Heart right ventricle (tissue), 16 donors: ENCODE measurements around the gene ARHGEF10L. TPM values are rescaled to one million over a fixed set of nuclear protein-coding genes. Genes with fewer than 3 reads are reported as not detected.

Source experiments
- ATAC-seq, 8 donors: fragments of 200-7000 bp; cut with Tn5 transposase; one replicate each; pipeline ENCODE4 v1.9.1; 2020; ENCODE audit warnings: mild to moderate bottlenecking in 8 of 8, moderate library complexity in 8 of 8, moderate number of reproducible peaks in 1 of 8
- DNase-seq, 2 donors: peaks; one replicate each; pipeline ENCODE4 v3.0.0-alpha.2; 2020
- H3K27ac ChIP-seq, 10 donors: fragments of 200-600 bp; sonication (generic) in 2 of 10; one replicate each; pipeline versions ENCODE4 v1.5.0 to v1.8.0; 2020 to 2022; ENCODE audit warnings: mild to moderate bottlenecking in 3 of 10
- H3K27me3 ChIP-seq, 7 donors: fragments of 200-600 bp; one replicate each; pipeline ENCODE4 v1.8.0; 2021 to 2022; ENCODE audit warnings: mild to moderate bottlenecking in 2 of 7
- H3K36me3 ChIP-seq, 9 donors: fragments of 200-600 bp; sonication (generic) in 1 of 9; one replicate each; pipeline versions ENCODE4 v1.5.0 to v1.8.0; 2020 to 2022; ENCODE audit warnings: mild to moderate bottlenecking in 2 of 9
- H3K4me1 ChIP-seq, 9 donors: fragments of 200-600 bp; sonication (generic) in 1 of 9; one replicate each; pipeline versions ENCODE4 v1.5.0 to v1.8.0; 2020 to 2022; ENCODE audit warnings: mild to moderate bottlenecking in 4 of 9
- H3K4me3 ChIP-seq, 10 donors: fragments of 200-600 bp; sonication (generic) in 2 of 10; one replicate each; pipeline versions ENCODE4 v1.5.0 to v1.8.0; 2020 to 2022; ENCODE audit warnings: mild to moderate bottlenecking in 7 of 10, moderate library complexity in 2 of 10
- H3K9me3 ChIP-seq, 11 donors: fragments of 200-600 bp in 10 of 11; sonication (generic) in 2 of 11; one replicate each; pipeline versions ENCODE4 v1.5.0 to v1.8.0; 2013 to 2022; ENCODE audit warnings: mild to moderate bottlenecking in 2 of 11, control low read depth in 1 of 11, moderate library complexity in 1 of 11
- WGBS, 2 donors: extraction: QIAGEN DNeasy Blood & Tissue Kit; methylation state at CpG; one replicate each; pipeline ENCODE4 v1.1.7; 2013; ENCODE audit warnings: inconsistent platforms in 1 of 2; 5-methylcytosine and 5-hydroxymethylcytosine counted together
- intact Hi-C, 10 donors: fragments of 100-400 bp; cut with DNase I; formaldehyde crosslinking; loops; one replicate each; pipeline versions ENCODE4 v1.11.1 to v1.14.2; 2022
- polyA plus RNA-seq, 2 donors: library from polyadenylated mRNA; stranded (reverse); fragments of 200-250 nt; gene quantifications; one replicate each; pipeline ENCODE4 v1.2.3, GENCODE V29; 2013
- total RNA-seq, 10 donors: library from RNA; stranded (reverse); fragmentation: NEBNext Ultra II Directional in 3 of 10; extraction: Animal tissue kit (Norgen Biotek cat#: 25700) in 3 of 10; gene quantifications; one replicate each; pipeline versions ENCODE4 v1.2.1 to v1.2.4, GENCODE V29; 2021 to 2023
- TF ChIP-seq, protein P1 (sequence below), 9 donors: fragments of 200-600 bp; sonication (generic) in 2 of 9; IDR thresholded peaks; one replicate each; pipeline versions ENCODE4 v1.5.0 to v1.8.0; 2021 to 2022; ENCODE audit warnings: antibody characterized with exemption in 9 of 9, mild to moderate bottlenecking in 5 of 9, moderate library complexity in 1 of 9
- donor health status: Arrhythmogenic right ventricular cardiomyopathy.
- donor health status: ischemic (EF 13 %, LVEDD 7.1; RV severe dilation, severe dysfunction).
- donor health status: healthy with polysubstance abuse.
- donor health status: DM: no; HTN: yes; CAD: no.
- donor health status: DM: no; HTN: no; CAD: no.
- donor health status: ischemic (EF 25% LVEDD 6.9; RV normal size, moderate dysfunction).
- donor health status: ischemic (EF 25% LVEDD 5.7; RV mildly dilated, moderate dysfunction).
- donor health status: healthy.
- donor health status: DM: yes; HTN: yes; CAD: no.
- donor health status: Ischemic cardiomyopathy.
- donor health status: ischemic (EF 35%, LVEDD 5.7; RV mildly dilated, moderate dysfunction).
- donor health status: nonischemic (EF 11% LVEDD 7.7; RV severe dilation, severe dysfunction).
- donor health status: DM: yes; HTN: yes; CAD: no.
- donor health status: PGD.
- donor health status: ischemic (EF 29% LVEDD 5.4; RV normal size, mild dysfunction).
- donor health status: nonischemic (EF 23%, LVEDD 6.1; RV moderate dilation, normal function).

ARHGEF10L gene
- total and polyA plus RNA-seq, 12 donors = 45.4 to 68.4 (median 50.6) TPM

DNA sequence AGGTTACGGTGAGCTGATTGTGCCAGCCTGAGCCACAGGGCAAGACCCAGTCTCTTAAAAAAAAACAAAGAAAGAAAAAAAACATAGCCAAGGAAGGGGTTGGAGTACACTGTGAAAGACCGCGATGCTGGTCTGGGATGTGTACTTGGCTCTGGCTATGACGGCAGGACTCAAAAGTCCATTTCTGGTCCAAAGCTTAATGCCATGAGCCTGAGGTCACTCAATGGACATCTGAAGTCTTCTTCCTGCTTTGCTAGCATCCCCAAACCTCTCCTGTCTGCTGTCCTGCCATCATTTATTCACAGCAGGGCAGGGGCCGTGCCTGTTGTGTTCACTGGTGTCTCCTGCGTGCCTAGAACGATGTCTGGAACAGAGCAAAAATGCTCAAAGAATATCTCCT is 1.5 kb upstream of the ARHGEF10L start:
- peak overlapping the region in 7 of 10 donors; percentile 23 to 86 (median 80) for H3K27ac ChIP-seq
- H3K27me3 ChIP-seq = peaks cover 0 to 35% (median 0%) of the 10 kb centered on the region in 7 donors
- H3K36me3 ChIP-seq = no peaks in the 10 kb centered on the region
- intact Hi-C loops = loop anchor here in 1 of 10 donors (5.0 kb wide), 1 partner anchor 49 kb away; no protein-coding TSS in a partner anchor
- peak in 2 of 8 donors; percentile 1 for ATAC-seq
- DNase-seq = no peak
- WGBS, 2 donors = 66 to 74% methylated on average over 7 of the region's 7 CpGs
- TF ChIP-seq, protein P1, sequence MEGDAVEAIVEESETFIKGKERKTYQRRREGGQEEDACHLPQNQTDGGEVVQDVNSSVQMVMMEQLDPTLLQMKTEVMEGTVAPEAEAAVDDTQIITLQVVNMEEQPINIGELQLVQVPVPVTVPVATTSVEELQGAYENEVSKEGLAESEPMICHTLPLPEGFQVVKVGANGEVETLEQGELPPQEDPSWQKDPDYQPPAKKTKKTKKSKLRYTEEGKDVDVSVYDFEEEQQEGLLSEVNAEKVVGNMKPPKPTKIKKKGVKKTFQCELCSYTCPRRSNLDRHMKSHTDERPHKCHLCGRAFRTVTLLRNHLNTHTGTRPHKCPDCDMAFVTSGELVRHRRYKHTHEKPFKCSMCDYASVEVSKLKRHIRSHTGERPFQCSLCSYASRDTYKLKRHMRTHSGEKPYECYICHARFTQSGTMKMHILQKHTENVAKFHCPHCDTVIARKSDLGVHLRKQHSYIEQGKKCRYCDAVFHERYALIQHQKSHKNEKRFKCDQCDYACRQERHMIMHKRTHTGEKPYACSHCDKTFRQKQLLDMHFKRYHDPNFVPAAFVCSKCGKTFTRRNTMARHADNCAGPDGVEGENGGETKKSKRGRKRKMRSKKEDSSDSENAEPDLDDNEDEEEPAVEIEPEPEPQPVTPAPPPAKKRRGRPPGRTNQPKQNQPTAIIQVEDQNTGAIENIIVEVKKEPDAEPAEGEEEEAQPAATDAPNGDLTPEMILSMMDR (IDR thresholded peaks at IDR 0.05) = no peak
- peaks cover 3 to 31% (median 14%) of the 10 kb centered on the region in 9 donors for H3K4me1 ChIP-seq
- H3K9me3 ChIP-seq = no peaks in the 10 kb centered on the region
- H3K4me3 ChIP-seq = no peak overlapping the region

DNA sequence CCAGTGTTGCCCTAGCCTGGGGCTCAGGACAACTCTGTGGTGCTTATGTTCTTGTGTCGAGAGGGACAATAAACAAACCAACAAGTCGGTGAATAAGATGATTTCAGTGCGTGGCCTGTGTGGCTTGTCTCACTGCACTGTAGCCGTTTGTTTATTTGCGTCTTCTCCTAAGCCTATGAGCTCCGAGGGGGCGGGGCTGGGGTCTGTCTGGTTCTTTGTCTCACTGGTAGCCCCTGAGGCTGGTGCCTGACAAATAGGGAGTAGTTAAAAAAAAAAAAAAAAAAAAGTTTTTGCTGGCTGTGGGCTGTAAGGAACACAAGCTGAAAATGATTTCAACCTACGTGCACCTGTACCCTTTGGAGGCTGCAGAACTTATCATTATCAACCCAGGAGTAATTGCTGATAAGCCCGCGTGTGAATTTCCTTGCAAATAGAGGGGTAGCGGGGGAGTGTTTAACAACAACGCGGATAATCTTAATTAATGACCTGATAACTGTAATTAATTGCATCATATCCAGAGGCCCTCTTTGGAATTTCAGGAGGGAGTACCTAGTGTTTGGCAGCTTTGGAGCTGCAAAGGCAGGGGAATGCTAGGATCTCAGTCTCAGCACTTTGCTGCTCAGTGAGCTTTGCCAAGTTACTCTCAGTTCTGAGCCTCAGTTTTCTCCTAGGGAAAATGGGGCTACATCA is 925 bp upstream of the ARHGEF10L start:
- ATAC-seq (peak in 3 of 8 donors; percentile 19 to 32 (median 24)), DNase-seq (no peak)
- TF ChIP-seq, protein P1 (IDR thresholded peaks at IDR 0.05) = no peak
- WGBS, 2 donors = 20 to 29% methylated on average over 13 of the region's 13 CpGs
- Histone ChIP-seq H3K9me3 (no peaks in the 10 kb centered on the region), H3K4me1 (peaks cover 3 to 28% (median 13%) of the 10 kb centered on the region in 9 donors), H3K4me3 (peak overlapping the region in 2 of 10 donors; percentile 55 to 59), H3K27me3 (peaks cover 0 to 35% (median 0%) of the 10 kb centered on the region in 7 donors), H3K36me3 (no peaks in the 10 kb centered on the region), H3K27ac (peak overlapping the region in 9 of 10 donors; percentile 23 to 86 (median 80))
- intact Hi-C loops = loop anchor here in 1 of 10 donors (5.0 kb wide), 1 partner anchor 49 kb away; no protein-coding TSS in a partner anchor

DNA sequence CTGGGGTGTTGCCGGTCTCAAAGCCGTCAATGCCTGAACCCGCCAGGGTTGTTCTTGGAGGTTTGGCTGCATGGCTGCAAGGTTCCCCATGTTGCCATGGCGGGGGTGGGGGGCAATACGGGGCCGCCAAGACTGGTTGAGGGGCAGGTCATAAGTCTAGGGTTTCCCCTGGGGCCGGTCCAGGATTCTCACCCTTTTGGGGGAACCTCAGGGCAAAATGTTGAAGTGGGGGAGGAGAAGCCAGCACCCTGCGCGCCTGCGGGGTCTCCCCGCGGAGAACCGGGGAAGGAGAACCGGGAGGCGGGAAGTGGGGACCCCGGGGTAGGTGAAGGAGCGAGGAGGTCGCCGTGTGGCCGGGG is 401 bp upstream of the ARHGEF10L start:
- Histone ChIP-seq H3K4me1 (peaks cover 3 to 28% (median 13%) of the 10 kb centered on the region in 9 donors), H3K27me3 (peaks cover 0 to 35% (median 0%) of the 10 kb centered on the region in 7 donors), H3K9me3 (no peaks in the 10 kb centered on the region), H3K36me3 (no peaks in the 10 kb centered on the region), H3K27ac (peak overlapping the region; percentile 27 to 86 (median 81)), H3K4me3 (peak overlapping the region in 9 of 10 donors; percentile 37 to 74 (median 54))
- WGBS, 2 donors = 16 to 26% methylated on average over 7 to 20 of the region's 20 CpGs
- intact Hi-C loops = loop anchor here in 1 of 10 donors (5.0 kb wide), 1 partner anchor 48 kb away; no protein-coding TSS in a partner anchor
- DNase-seq (no peak), ATAC-seq (peak in 2 of 8 donors; percentile 3 to 4)
- TF ChIP-seq, protein P1 (IDR thresholded peaks at IDR 0.05) = no peak

DNA sequence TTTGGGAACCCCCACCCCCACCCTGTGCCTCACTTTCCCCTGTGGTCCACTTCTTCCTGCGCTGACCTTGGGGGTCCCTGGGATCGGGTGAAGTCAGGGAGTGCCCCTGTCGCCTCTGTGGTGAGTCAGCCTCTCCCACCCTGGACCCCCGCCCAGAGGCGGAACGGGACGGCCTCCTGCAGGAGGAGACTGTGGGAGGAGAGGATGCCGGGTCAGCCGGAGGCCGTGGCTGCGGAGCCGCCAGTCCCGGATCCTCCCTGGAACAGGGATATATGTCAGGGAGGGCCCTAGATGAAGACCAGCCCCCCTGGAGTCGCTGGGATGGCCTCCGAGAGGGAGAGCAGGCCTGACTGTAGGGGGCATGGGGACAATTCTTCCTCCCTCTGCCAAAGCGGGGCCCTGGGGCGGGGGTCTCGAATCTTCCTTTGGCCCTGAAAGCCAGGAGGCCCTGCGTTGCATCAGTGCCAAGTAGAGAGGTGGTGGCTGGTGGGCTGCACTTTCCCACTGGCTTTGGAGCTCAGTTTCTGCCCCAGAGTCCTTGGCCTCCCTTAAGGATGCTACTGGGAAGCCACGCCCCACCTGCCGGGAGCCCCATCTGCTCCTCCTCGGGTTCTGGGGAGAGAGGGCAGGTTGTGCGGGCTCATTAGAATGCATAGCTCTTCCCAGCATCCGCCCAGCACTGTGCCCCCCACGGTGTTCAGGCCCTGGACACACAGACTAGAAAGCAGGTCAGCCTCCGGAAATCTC is 930 bp downstream of the ARHGEF10L start:
- peaks cover 7 to 37% (median 23%) of the 10 kb centered on the region in 9 donors for H3K4me1 ChIP-seq
- peak overlapping the region; percentile 83 to 96 (median 90) for H3K27ac ChIP-seq
- H3K4me3 ChIP-seq = peak overlapping the region; percentile 61 to 83 (median 77)
- no peaks in the 10 kb centered on the region for H3K36me3 ChIP-seq
- peak; percentile 46 to 68 for DNase-seq
- 5 to 6% methylated on average over 24 to 26 of the region's 26 CpGs for WGBS, 2 donors
- intact Hi-C loops = no loop called here
- TF ChIP-seq, protein P1 (IDR thresholded peaks at IDR 0.05) = no peak
- H3K27me3 ChIP-seq = peaks cover 0 to 35% (median 0%) of the 10 kb centered on the region in 7 donors
- ATAC-seq = peak; percentile 73 to 81 (median 76)
- H3K9me3 ChIP-seq = no peaks in the 10 kb centered on the region
